Measurements from ENCODE around the gene RASAL2. TPM values are rescaled to one million over a fixed set of nuclear protein-coding genes. Genes with fewer than 3 reads are reported as not detected.

The RASAL2 gene
- total and polyA plus RNA-seq, 2 experiments from 2014 or later = 16.0 to 42.2 TPM

DNA sequence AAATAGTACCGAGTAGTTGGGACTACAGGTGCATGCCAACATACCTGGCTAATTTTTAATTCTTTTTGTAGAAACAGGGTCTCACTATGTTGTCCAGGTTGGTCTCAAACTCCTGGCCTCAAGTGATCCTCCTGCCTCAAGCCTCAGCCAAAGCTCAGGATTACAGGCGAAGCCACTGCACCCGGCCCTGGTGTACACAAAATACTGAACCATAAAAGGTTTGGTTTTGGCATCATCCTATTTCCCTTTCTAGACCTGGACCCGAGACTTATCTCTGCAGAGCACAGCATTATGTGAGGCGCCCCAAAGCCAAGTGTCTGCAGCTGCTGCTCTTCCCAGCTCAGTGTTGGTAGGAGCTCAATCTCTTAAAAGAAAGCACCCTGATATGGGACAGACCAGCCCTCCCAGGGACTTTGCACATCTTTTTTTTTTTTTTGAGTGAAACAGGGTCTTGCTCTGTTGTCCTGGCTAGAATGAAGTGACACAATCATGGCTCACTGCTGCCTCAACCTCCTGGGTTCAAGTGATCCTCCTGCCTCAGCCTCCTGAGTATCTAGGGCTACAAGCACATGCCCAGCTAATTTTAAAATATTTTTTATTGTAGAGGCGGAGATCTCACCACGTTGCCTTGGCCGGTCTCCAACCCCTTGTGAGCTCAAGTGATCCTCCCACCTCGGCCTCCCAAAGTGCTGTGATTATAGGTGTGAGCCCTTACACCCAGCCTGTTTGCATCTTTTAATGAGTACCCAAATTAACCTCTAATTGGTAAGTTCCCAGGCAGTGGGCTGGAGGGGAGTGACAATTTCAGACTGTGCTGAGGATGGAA lies 439.4 kb downstream of the RASAL2 start (continued):
- TF ChIP-seq, protein P1, sequence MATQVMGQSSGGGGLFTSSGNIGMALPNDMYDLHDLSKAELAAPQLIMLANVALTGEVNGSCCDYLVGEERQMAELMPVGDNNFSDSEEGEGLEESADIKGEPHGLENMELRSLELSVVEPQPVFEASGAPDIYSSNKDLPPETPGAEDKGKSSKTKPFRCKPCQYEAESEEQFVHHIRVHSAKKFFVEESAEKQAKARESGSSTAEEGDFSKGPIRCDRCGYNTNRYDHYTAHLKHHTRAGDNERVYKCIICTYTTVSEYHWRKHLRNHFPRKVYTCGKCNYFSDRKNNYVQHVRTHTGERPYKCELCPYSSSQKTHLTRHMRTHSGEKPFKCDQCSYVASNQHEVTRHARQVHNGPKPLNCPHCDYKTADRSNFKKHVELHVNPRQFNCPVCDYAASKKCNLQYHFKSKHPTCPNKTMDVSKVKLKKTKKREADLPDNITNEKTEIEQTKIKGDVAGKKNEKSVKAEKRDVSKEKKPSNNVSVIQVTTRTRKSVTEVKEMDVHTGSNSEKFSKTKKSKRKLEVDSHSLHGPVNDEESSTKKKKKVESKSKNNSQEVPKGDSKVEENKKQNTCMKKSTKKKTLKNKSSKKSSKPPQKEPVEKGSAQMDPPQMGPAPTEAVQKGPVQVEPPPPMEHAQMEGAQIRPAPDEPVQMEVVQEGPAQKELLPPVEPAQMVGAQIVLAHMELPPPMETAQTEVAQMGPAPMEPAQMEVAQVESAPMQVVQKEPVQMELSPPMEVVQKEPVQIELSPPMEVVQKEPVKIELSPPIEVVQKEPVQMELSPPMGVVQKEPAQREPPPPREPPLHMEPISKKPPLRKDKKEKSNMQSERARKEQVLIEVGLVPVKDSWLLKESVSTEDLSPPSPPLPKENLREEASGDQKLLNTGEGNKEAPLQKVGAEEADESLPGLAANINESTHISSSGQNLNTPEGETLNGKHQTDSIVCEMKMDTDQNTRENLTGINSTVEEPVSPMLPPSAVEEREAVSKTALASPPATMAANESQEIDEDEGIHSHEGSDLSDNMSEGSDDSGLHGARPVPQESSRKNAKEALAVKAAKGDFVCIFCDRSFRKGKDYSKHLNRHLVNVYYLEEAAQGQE (IDR thresholded peaks at IDR 0.05; ENCODE audit: unreplicated experiment) = no peak
- TF ChIP-seq JUNB (IDR thresholded peaks at IDR 0.05; ENCODE audit: unreplicated experiment) (no peak), ZNF114 (CRISPR knock-in tag; IDR thresholded peaks at IDR 0.05) (no peak), ZNF331 (CRISPR knock-in tag; IDR thresholded peaks at IDR 0.05; ENCODE audit: low read depth) (no peak), POLR2AphosphoS5 (IDR thresholded peaks at IDR 0.05; ENCODE audit: low read depth) (no peak), EZH2phosphoT487 (IDR thresholded peaks at IDR 0.05; ENCODE audit: unreplicated experiment) (no peak), EZH2 (IDR thresholded peaks at IDR 0.05; ENCODE audit: low read depth, unreplicated experiment) (no peak), CREB1 (CRISPR knock-in tag; IDR thresholded peaks at IDR 0.05; ENCODE audit: low read depth) (no peak)
- TF ChIP-seq, protein P2, sequence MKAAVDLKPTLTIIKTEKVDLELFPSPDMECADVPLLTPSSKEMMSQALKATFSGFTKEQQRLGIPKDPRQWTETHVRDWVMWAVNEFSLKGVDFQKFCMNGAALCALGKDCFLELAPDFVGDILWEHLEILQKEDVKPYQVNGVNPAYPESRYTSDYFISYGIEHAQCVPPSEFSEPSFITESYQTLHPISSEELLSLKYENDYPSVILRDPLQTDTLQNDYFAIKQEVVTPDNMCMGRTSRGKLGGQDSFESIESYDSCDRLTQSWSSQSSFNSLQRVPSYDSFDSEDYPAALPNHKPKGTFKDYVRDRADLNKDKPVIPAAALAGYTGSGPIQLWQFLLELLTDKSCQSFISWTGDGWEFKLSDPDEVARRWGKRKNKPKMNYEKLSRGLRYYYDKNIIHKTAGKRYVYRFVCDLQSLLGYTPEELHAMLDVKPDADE (IDR thresholded peaks at IDR 0.05) = no peak

Small RNA genes within 50 kb of the gene (small RNA-seq; reads per million reads assigned to genes)
- not detected for gene RF00017 (ENCODE audit: low replicate concordance)

Other genes with a start within 250 kb of the RASAL2 start
- 0.70 and 1.2 TPM in 2 replicates for gene SEC16B, start 124.0 kb upstream of the RASAL2 start, total RNA-seq (2014; rRNA removed; shearing (Covaris generic))
- 0.29 and 0.75 TPM in 2 replicates for gene SEC16B, start 124.0 kb upstream of the RASAL2 start, polyA plus RNA-seq (2016; fragmentation: Nextera tagmentation; extraction: Ambion mirVana)

Measured in GM23338 (cell line).